Stimulated activated CD4-positive, alpha-beta T cell treated with anti-CD3 and anti-CD28 coated beads, Interleukin-2, amount 100 ng/mL, for 4 hours (primary cell): Measurements from ENCODE around the gene MITF.

ENCODE experiments used
- DNase-seq: peaks from one replicate; pipeline ENCODE4 v3.0.0-alpha.2; 2020; ENCODE audit warnings: low read depth

The MITF gene

GRCh38 chr3:69739204-69740102, at the start of gene MITF:
TSS of gene MITF (plus strand) at chr3:69739464. CDS start at chr3:69739598, 134 bp downstream.
- no peak for DNase-seq

GRCh38 chr3:69691860-69692259, 47.4 kb upstream of the MITF start:
- DNase-seq: no peak

DNA sequence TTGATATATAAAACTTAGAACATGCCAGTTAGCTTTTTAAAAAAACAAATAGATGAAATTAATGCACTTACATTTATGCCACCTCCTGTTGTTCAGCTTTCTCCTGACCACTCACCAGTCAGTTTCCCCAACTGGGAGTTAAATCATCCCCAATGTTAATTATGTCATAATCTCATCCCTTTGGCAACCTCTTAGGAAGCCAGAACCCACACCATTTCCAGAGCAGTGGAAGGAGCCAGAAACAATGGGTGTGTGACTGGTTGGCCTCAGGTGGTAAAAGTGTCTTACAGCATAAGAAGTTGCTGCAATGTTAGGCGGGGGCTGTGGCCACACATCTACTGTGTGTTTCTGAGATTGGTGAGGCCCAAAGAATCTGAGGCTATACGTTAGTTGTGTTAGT, 46.5 kb upstream of the MITF start:
- DNase-seq: no peak

GRCh38 chr3:69695443-69695842, 43.8 kb upstream of the MITF start:
- DNase-seq: no peak

DNA sequence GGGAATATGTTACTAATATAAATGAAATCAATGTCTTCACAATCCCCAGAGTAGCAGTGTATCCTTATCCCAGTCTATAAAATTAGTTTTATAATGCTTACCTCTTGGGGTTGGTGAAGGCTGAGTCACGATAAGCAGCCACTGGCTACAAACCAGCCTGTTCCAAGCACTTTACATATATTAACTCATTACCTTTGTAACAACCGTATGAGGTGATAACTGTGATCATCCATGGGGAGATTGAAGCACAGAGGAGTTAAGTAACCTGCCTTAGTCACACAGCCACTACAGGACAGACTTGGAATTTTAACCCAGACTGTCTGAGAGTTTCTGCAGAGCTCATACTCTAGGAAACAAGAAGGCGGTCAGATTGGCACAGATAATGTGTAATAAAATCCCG, 43.3 kb upstream of the MITF start:
- no peak for DNase-seq

GRCh38 chr3:69696367-69696766, 42.9 kb upstream of the MITF start:
- no peak for DNase-seq

- DNase-seq: no peak
Observed at GRCh38 chr3:69697381-69697780, 41.9 kb upstream of the MITF start.

DNA sequence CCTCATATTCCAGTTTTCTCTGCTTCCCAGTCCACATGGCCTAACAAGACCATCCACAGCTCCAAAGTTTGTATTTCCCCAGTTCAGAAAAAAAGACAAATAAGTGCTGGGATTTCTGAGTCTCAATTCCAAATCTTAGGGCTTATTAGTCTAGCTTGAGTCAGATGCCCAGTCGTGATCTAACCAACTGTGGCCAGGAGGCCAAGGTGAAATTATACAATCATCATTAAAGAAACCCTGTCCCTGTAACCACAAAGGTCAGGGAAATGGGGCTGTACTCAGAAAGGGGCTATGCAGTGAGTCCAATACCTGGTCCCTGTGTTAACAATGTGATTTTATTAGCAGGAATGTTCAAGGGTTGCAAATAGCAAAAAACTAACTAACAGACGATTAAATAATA, 40.5 kb upstream of the MITF start:
- DNase-seq: no peak

- no peak for DNase-seq
Observed at GRCh38 chr3:69699183-69699582, 40.1 kb upstream of the MITF start.

DNA sequence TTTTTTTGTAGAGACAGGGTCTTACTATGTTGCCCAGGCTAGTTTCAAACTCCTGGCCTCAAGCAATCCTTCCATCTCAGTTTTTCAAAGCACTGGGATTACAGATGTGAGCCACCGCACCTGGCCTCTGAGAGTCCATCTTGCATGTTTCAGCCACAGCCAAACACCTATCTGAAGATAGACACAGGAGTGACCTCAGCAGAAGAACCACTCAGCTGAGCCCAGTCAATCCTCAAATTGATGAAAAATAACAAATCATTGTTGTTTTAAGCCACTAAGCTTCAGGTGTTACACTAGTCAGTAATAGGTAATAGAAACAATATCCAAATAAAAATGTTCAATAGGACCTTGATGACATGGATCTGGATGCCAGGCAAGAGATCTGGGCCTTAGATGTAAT, 38.3 kb upstream of the MITF start:
- no peak for DNase-seq

GRCh38 chr3:69710153-69710977, 28.9 kb upstream of the MITF start:
- DNase-seq: no peak

- no peak for DNase-seq
Observed at GRCh38 chr3:69712269-69712668, 27.0 kb upstream of the MITF start.

- DNase-seq: no peak
Observed at GRCh38 chr3:69712933-69713332, 26.3 kb upstream of the MITF start.

- DNase-seq: no peak
Observed at GRCh38 chr3:69715204-69715603, 24.1 kb upstream of the MITF start.

DNA sequence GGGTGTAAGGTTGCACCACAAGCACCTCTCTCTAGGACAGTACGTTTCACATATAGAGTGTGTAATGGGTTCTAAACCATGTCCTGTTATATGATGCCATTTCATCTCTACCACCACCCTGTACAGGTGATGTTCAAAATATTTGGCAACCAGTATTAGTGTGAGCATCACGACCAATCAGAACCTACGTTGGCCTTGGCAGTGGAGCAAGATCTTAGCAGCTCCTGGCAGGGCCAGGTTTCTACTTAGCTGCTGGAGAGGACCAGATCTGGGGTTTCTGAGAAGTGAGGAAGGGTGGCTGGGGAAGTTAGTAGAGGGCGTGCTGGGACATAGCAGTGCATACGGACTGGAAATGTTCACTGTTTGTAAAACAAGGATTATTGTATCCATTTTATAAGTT, 23.1 kb upstream of the MITF start:
- DNase-seq: no peak

DNA sequence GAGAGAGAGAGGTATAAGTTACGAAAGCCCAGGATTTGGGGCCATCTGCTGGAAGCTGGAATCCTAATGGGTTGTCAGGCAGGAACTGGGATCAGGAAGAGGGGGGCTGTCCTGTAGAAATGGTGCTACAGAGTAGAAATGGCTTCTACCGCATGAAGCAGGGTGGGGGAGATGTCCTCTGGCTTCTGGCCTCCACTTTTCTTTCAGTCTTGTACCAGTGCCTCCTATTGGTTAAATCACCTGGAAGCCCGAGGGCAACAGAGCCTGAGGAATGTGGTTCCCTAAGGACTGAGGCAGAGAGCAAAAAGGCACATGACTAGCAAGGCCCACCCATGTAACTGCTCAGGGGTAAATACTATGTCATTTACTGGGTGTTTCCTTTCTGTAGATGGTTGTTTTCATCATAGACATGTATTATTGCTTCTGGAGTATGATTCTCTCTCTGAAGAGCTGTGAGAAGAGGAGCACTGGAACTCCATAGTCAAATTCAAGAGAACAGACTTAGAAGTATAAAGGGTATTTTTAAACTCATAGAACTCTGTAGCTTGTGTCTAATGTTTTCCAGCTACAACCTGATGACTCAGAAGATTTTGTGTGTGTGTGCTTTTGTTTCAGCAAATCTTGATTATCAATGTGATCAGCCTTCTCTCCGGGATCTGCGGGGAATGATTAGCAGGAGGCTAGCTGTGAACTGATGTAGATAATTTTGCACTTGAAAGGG, 20.2 kb upstream of the MITF start:
- no peak for DNase-seq

- no peak for DNase-seq
Observed at GRCh38 chr3:69719587-69720122, 19.6 kb upstream of the MITF start.

GRCh38 chr3:69720824-69721223, 18.4 kb upstream of the MITF start:
- no peak for DNase-seq

DNA sequence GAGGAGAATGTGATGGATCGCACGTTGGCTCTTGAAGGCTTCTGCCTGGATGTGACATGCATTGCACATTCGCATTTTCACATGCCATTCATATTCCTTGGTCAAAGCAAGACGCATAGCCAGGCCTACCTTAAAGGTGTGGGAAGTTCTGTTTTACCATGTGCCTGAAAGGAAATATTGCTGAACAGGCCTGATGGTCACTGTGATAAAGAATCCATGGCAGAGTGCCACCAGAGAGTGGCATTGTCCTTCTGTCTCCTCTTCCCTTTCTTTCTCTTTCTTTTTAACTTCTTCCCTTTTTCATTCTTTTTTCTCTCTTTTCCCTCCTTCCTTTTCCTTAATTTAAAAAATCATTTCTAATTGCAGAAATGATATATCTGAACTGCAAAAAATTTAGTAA, 15.9 kb upstream of the MITF start:
- no peak for DNase-seq

- no peak for DNase-seq
Observed at GRCh38 chr3:69724722-69725435, 14.4 kb upstream of the MITF start.

DNA sequence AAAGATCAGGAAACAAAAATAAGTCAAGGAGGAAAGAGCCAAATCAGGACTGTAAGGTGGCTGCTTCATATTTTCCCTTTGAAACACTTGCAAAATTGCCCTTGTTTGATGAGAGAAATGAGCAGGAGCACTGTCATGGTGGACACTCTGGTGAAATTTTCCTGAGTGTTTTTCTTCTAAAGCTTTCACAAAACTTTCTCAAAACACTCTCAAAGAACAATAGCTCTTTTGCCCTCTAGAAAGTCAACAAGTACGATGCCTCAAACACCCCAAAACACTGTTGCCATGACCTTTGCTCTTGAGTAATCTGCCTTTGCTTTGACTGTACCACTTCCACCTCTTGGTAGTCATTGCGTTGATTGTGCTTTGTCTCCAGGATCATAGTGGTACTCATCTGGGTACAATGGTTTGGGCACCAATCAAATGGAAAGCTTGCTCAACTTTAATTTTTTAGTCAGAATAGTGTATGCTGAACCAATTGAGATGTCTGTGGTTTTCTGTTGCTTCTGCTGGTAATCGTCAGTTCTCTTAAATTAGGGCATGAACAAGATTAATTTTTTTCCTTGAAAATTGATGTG, 13.2 kb upstream of the MITF start:
- DNase-seq: no peak
